Astrocyte of the spinal cord (primary cell): ENCODE measurements around the gene KSR1.
"Not testable (repeated sequence)": the region's sequence is repeated elsewhere in the genome, so short reads cannot be mapped to it uniquely, and the experiment has no call there.

Experiments
- DNase-seq: peaks from one replicate; pipeline ENCODE4 v3.0.0; 2011; ENCODE audit warnings: low read depth, low spot score
- H3K4me3 ChIP-seq: 2 replicates; pipeline ENCODE4 v1.5.1; 2011; ENCODE audit warnings: low read depth, mild to moderate bottlenecking, low read length, moderate library complexity
- CTCF ChIP-seq: IDR thresholded peaks from 2 replicates; pipeline ENCODE4 v1.5.1; 2012; ENCODE audit warnings: low read depth, mild to moderate bottlenecking, low read length, inconsistent platforms
- in situ Hi-C: cut with HindIII; loops from 2 replicates; pipeline ENCODE4 v1.10.0; 2017; ENCODE audit warnings: low sequenced_read_pairs

Gene KSR1

GRCh38 chr17:27428781-27429505 is 27.3 kb upstream of the KSR1 start:
- TF ChIP-seq CTCF, result no peak
- in situ Hi-C loops, result no loop called here

GRCh38 chr17:27429666-27430382 is 26.4 kb upstream of the KSR1 start:
- TF ChIP-seq CTCF, result no peak
- no peak overlapping the region for H3K4me3 ChIP-seq
- DNase-seq, result no peak
- in situ Hi-C loops, result no loop called here

More at GRCh38 chr17:27428781-27429505, 27.3 kb upstream of the KSR1 start:
- no peak for DNase-seq
- H3K4me3 ChIP-seq, result no peak overlapping the region

GRCh38 chr17:27430383-27430840 is 25.8 kb upstream of the KSR1 start:
- in situ Hi-C loops, result no loop called here
- DNase-seq, result no peak
- TF ChIP-seq CTCF, result no peak
- no peak overlapping the region for H3K4me3 ChIP-seq

GRCh38 chr17:27430882-27431491 is 25.3 kb upstream of the KSR1 start:
- DNase-seq, result peak; percentile 35
- in situ Hi-C loops, result no loop called here
- peak; percentile 74 for TF ChIP-seq CTCF
- H3K4me3 ChIP-seq, result no peak overlapping the region

GRCh38 chr17:27433521-27433920 is 22.7 kb upstream of the KSR1 start:
- DNase-seq, result no peak
- no peak for TF ChIP-seq CTCF
- in situ Hi-C loops, result no loop called here
- H3K4me3 ChIP-seq, result no peak overlapping the region

- DNase-seq, H3K4me3 ChIP-seq, in situ Hi-C loops: not testable (repeated sequence)
Observed at GRCh38 chr17:27435431-27436070, 20.7 kb upstream of the KSR1 start.
